Measurements from ENCODE around the gene C3orf18.
A peak's percentile ranks its signal among the peaks of the same experiment; 100 is the strongest.

C3orf18 gene

DNA sequence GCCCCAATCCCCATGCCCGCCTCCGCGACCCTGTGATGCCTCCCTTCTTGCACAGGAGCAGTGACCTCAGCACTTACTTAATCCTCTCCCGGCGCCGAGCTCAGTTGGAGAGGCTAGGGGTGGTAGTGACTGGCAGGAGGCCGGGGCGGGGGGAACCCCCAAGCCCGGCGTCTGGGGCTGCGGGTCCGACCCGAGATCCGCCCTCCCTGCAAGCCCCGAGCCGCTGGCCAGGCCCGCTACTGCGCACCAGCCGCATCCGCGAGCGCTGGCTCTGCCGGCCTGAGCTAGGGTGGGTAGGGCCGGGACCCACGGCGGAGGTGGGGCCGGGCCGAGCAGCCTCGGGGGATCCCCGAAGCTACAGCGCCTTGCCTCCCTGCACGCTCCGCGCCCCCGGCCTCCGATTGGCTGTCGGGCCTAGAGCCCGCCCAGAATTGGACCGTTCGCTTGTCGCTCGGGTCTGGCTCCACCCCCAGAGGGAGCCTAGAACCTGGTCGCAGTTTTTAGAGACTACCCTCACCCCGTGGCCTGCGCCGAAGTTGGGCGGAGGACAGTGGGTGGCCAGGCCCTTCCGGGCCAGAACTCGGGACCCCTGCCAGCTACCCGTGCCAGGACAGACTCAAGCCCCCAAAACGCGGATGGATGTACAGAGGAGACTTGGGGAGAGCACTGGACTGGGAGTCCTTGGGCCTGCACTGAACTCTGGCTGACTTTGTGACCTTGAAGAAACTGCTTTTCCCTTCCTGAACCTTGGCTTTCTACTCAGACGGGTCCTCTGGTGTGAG, at the start of gene C3orf18:
Gene C3orf18, minus strand, starts transcription at position 362 of the 782 bp plus-strand sequence. CDS start 2,048 bp downstream, outside the sequence.
- DNase-seq: peak; percentile 85 to 86

DNA sequence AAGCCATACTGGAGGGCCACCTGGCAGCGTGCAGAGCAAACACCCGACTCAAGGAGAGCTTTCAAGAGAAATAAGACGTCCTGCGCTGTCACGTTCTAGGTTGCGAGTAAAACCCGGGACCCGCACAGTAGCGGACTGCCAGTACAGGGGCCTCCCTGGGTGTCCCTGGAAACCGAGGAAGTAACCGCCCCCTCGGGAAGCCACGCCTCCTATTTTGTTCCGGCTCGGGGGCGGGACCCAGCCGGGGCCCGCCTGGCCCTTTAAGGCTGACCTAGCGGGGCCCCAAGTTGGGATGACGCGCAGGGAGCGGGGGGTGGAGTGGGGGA, 49.2 kb upstream of the C3orf18 start:
- peak; percentile 73 to 81 for DNase-seq

DNA sequence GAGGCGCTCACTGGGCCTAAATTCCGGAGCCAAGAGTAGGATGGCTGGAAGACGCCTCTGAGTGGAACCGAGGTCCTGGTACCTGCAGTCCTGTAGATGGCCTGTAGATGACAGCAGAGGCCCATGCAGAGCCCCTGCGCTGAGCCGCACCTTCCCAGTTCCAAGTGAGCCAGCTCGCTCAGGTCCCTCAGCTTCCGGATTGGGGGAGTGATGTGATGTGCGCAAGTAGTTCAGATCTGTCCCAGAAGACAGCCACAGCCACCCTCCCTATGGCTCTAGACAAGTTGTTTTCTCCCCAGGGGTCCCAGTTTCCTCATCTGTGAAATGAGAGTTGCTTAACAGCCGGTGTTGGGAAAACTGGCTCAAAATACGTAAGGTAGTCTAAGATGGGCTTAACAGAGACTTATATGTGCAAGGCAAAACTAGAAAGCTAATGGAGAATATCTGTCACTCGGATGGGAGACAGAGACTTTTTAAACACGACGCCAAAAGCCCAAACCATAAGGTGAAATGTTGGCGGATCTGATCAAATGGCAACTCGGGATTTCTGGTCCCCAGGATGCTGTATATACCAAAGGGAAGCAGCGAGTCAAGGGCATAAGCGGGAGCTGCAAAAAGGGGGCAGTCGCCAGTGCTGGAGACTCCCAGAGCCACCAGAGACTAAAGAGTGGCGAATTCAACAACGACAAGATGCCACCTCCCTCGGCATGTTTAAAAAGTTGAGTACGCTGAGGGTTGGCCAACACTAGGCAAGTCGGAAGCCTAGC, 48.6 kb upstream of the C3orf18 start:
- peak; percentile 73 to 81 for DNase-seq

DNA sequence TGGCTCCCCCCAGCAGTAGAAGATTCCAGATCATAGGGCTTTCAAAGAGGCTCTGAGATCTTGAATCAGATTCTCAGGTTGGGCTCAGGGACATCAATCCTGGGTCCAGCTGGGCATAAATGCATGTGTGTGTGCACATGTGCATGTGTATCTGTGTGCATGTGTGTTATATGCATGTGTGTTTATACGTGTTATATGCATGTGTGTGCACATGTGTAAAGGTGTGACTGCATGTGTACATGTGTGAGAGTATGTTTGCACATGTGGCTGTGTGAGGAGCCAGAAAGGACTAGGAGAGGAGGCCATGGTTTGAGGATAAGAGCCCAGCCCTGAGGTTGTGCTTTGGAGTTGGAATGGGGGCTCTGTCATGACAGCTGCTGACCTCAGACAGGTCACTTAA, 47.6 kb upstream of the C3orf18 start:
- DNase-seq: no peak

DNA sequence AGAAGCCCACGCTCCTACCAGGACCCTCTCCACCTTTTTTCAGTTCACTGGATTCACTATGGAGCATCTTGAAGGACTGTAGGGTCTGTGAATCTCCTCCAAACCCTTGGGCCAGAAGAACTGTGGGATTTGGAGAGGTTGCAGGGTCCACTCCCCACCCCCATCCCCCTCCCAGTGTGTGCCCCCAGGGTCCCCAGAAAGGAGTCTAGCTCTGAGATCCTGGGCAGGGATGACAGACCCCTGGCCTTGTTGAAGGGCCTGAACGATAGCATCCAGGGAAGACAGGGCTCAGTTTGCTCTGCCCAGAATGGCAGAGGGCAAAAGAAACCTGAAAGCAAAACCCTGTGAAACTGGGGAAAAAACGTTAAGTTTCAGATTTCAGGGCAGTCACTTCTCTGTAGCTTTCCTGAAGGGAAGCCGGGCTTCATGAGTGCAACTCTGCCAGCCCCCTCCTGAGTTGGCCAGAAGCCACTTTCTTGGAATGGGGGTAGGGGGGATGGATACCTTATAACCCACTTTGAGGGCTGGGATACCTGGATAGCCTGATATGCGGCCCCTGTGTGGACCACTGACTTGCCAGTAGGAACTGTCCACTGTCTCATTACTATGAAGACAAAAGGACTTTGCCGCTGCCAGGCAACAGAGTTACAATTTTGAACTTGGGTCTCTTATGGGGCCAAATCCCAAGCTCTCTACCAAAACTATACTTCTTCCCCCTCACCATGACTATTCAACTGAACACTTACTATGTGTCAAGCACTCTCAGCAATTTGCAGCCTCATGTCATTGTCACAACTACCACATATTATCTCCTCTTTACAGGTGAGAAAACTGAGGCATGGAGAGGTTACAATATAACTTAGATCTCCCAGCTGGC, 45.7 kb upstream of the C3orf18 start:
- no peak for DNase-seq

DNA sequence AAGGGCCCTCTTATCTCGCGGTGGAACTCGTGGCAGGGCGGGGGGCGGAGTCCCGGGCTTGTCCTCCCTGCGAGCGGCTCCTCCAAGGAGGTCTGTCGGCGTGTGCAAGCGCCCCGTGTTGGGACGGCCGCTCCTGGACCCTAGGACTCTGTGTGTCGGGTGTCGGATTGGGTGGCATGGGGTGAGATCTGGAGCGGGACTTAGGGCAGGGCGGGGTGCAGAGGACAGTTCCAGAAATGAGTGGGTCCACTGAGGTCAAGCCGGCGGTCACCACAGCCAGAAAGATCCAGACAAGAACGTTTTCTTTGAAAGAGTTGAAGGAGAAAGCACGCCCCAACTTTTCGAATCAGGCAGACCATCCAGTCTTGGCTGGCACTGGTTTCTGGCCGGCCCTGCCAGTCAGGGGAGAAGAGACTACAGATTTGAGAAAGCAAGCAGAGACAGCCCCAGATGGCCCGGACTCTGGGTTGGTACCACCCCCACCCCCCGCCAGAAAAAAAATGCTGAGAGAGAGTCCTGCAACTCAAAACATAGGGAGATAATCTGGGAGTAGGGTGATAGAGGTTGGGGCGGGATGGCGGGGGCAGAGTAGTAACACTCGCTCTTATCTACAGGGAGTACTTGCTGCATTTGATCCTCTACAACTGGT, 44.8 kb upstream of the C3orf18 start:
- no peak for DNase-seq

DNA sequence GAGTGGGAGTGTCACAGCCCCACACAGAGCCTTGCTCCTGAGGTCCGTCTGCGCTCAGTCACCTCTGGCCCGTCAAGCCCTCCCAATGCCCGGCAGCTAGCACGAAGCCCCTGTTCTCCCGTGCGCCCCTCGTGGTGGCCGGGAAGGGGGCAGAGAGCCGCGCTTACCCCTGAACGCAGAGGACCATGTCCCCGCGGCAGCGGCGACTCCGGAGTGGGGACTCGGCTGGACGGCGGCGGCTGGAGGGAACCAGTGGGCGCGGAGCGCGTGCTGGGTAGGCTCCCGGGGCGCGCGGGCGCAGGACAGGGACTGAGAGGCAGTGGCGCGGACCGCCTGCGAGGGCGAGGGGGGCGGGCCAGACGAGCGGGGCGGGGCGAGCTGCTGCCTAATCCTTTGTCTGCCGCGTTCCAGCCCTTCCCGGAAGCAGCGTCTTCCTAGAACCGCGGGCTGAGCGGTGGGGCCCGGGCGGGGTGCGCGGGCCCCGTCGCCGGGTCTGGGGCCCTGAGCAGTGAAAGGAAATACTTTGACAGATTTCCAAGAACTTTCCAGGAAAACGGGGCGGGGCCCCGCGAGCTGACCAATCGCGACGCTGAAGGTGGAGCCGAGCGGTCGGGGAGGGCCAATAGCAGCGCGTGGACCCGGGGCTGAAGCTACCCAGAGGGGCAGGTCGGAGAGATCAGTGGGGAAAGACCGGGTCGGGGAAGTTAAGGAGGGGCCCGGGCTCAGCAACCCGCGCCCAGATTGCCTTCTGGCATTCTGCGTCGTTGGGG, 44.1 kb upstream of the C3orf18 start, which contains the start of gene CISH:
Gene CISH, minus strand, starts transcription at position 311 of the 770 bp plus-strand sequence. Its CDS starts 124 bp downstream, at position 187.
- DNase-seq: peak; percentile 86 to 89

DNA sequence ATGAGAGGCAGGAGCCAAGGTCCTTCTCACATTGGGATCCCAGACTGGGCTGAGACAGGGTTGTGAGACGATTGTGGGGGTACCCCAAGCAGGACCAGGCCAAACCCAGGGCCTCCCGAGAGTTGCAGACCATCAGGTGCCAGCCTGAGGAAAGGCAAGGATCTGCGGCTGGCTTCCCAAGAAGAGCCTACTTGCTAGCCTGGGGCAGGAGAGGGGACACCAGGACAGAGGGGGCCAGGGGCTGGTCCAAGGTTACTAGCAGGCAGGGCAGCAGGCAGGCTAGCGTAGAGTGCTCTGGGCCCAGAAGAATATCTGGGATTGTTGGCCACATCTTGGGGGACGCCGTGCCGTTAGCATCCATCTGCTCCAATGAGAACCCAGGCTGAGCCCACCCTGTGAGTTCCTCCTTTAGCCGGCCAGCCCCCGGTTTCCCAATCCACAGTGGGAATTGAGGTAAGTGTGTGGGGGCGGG, 43.5 kb upstream of the C3orf18 start:
- no peak for DNase-seq

DNA sequence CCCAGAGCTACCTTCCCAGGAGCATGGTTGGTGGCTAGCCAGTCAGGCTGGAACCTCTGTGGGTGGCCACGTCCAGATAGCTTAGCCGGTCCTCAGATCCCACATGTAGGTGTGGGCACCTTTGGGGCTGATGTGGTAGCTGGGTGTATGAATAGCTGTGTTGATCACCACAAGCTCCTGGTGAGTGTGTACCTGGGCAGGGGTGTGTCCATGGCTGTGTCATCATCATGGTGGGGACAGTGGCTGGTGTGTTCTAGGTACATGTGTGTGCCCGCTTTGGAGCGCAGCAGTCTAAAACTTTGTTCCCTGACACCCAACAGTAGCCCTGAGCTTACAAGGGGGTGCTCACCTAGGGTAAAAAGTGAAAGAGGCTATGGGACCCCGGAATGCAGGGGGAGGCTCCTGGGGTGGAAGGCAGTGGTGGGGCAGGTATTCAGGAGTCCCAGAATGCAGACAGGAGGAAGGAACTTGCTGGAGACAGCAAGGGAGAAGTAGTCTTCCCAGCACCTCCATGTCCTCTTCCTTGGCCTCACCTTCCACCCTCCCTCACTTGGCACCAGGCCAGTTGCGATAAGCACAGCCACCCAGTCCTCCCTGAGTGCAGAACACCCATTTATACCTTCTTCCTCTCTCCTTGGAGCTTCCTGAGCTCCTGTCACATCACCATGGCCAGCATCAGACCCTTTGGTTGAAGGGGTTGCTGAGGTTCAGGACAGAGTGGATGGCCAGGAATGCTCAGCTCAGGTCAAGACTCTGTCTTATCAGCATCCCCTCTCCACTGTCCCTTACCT, 42.8 kb upstream of the C3orf18 start:
- no peak for DNase-seq

DNA sequence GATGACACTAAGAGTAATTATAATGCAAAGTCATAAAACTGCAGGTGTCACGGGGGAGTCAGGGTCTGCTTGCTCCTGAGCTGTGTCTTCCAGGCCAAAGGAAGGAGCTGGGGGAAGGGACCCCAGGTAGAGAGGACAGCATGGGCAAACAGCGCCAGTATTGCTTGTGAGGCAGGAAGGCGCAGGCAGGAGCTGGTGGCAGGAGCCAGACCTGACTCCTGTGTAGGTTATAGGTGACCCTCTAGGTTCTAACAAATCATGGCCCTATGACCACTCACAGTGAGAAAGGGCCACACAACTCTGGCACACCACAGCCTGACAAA, 42.2 kb upstream of the C3orf18 start:
- DNase-seq: no peak

DNA sequence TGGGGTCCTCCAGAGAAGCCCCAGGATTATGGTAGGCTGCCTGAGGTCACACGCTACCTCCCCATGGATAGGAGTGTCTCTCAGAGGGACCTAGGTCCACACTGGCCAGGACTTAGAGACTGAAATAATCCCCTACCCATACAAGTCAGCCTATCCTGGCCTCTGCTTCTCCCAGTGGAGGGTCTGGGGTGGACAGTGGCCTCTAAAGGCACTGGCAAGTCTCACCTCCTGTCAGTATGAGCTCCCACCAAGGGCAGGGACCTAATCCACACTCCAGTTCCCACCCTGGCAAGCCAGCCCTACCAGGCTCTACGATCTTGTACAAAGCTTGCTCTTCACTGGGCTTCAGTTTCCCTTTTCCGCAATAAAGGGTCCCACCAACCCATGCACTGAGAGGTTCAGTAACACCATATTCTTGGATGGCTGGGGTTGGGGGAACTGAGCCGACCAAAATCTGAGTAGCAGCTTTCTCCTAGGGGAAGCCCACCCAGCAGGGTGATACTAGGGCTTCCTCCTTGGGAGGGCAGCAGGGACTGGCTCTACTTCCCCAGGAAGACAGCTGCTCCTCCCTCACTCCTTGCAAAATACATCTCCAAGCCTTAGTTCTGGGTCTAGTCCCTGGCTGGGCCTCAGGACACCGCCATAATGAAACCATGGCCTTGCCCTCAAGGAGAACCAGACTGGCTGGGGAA, 41.7 kb upstream of the C3orf18 start:
- no peak for DNase-seq

DNA sequence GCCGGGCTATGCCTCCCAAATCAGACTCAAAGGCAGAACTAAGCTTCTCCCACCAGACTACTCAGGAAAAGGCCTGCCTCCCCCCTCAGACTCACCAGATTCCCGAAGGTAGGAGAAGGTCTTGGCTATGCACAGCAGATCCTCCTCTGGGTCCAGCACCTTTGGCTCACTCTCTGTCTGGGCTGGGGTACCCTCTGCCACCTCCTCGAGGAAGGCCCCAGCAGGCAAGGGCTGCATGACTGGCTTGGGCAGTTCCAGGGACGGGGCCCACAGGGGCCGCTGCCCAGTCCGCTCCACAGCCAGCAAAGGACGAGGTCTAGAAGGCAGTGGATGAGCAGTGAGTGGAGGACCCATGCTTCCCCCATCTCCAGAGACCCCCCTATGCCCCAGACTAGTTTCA, 40.7 kb upstream of the C3orf18 start:
- DNase-seq: no peak

DNA sequence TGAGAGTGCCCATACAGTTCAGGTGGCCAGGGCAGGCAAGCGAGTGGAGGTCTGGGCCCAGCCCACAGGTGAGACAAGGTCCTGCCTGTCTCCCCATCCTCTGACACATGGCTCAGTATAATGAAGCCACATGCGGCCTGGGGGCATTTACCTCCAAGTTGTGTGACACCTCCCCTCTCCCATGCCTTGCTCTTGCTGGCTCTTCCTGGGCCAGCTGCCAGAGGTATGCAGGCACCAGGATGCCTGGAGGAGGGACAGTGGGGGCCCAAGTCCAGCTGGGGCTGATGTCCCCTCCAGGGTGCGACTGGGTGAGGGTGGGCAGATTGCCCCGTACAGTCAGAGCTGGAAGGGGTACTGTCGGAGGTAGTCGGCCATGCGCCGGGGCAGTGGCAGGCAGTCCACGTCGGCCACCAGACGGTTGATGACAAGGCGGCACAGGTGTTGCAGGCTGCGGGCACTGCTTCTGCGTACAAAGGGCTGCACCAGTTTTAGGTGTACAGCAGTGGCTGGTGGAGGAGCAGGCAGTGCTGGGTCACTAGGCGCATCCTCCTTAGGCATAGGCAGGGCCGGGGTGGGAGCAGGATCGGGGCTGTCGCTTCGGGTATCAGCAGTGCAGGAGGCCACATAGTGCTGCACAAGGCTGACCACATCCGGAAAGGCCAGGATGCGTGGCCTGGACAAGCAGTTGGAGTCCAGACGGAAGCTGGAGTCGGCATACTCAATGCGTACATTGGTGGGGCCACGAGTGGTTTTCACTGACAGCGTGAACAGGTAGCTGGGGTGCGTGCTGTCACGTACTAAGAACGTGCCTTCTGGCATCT, 39.9 kb upstream of the C3orf18 start:
- DNase-seq: no peak

DNA sequence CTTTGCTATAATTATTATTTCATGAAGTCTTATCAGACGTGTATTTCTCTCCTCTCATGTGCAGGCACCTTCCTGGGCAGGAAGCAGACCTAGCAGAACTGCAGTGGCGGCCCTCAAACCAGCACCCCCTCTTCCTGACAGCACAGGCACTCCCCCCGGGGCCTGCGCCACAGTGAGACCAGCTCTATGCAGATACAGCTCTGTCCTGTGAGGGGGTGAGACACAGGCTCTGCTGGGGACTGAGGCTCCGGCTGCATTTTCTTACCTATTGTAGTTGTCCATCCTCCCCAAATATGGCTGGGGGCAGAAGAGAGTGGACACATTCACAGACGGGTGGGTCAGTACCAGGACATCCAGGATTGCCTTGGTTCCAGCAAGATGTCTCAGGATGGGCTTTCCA, 39.0 kb upstream of the C3orf18 start:
- DNase-seq: no peak

DNA sequence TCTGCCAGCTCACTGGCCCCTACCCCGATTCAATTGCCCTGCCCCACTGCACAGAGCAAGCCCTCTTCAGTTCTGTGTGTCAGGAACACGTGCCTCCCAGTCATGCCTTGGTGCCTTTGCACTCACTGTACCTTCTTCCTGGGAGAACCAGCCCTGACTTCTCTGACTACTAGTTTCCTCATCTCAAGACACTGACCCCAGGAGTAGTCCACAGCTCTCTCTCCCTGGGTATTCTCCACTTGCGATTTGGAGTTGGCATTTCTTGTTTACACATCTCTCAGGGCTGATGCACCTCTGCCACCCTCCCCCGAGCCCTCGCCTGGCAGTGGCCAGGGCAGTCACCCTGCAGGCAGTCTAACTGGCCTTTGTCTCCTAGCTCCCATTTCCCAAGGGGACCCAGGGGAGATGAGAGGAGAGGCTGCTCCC, 38.4 kb upstream of the C3orf18 start:
- DNase-seq: no peak

DNA sequence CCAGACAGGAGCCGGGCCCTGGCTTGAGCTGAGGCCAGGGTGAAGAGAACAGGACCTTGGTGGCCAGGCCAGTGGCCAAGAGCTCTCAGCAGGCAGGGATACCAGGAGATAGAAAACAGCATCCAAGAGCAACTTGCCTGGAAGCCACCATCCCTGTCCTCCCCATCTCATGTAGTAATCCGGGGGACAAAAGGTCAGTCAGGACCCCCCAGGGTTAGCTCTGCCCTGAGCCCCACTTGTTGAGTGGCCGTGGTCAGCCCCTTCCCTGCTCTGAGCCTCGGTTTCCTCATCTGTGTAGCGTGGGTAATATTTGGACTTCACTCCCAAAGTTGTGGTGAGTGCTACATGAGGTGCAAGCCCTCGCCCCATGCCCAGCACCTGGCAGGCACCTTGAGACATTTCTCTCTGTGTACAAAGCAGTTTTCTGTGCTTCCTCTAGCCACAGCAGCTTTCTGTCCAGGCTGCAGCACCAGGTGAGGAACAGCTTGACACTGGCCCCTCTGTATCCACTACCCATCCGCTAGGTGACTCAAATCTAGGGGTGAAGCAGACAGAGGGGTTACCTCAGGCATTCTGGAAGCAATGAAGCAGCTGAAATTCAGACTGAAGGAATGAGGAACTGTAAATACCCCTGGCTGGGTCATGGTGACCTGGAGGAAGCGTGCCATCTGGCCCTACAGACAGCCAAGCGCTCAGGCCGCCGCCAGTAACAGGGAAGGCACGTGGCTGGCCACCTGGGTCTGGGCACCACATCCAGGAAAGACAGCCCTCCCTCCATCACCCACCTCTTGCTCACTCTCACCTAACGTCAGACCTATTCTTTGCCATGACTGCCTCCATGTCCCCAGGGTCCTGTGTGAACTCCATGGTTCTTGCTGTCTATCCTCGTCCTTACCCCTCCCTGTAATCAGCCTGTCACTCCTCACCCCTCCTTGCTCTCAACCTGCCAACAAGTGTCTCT, 37.4 kb upstream of the C3orf18 start:
- DNase-seq: no peak

DNA sequence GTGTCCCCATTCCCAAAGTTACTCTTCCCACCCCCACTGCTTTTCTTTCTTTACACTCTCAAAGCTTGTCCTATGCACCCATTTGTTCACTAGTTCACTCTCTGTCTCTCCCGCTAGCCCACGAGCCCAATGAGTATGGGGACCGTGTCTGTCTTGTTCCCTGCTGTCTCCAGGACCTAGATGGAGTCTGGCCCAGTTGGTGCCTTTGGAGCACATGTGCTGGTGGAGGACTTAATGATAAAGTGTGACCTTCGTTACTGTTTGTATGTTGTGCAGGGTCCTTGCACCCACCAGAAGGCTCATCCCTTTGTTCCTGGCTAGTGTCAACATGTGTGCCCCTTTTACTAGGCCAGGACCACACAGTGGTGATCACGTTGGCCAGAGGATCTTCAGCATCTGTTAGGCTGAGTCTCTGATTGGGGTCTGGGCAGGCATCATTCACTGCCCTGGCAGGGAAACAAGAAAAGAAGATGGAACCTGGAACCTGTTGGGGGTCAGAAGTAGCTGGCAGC, 36.6 kb upstream of the C3orf18 start:
- no peak for DNase-seq

All from SHP77 (cell line).